ENCODE results near the gene PSMD1. TPM values are rescaled to one million over a fixed set of nuclear protein-coding genes. Genes with fewer than 3 reads are reported as not detected.

PSMD1 gene
- total and polyA plus RNA-seq, 2 donors (not counting 3 experiments of a cell fraction or from before 2014, with no cell fraction given) = 163 to 209 TPM

DNA sequence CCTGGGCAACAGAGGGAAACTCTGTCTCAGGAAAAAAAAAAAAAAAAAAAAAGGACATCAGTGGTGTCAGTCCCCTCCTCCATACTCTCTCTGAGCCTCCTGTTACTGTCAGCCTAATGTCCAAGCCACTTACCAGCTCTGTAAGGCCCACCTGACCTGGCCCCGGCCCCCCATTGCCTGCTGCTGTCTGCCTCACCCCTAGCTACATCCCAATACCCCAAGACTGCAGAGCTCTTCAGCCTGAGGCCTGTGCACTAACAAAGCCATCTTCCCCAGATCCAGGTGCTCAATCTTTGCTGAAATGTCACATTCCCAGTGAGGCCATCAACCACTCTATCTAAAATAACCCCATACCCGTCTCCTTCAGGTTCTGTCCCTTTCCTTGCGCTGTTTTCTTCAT, 147.5 kb downstream of the PSMD1 start:
- intact Hi-C loops (cut with micrococcal nuclease) = no loop called here
- Histone ChIP-seq H4K20me1 (replicated peaks; ENCODE audit: control insufficient read depth, extremely low read depth, insufficient read depth, low read length) (no peaks in the 10 kb centered on the region), H3K36me3 (ENCODE audit: control insufficient read depth in 2 of 2, extremely low read depth in 1 of 2, insufficient read depth in 2 of 2, low read length in 2 of 2) (peaks cover 0 to 3% of the 10 kb centered on the region in 2 experiments), H3K27me3 (ENCODE audit: control insufficient read depth in 2 of 2, insufficient read depth in 2 of 2, low read length in 2 of 2) (no peaks in the 10 kb centered on the region), H3K9ac (replicated peaks; ENCODE audit: extremely low read depth, insufficient read depth, low read length) (no peak overlapping the region), H2AFZ (ENCODE audit: low read depth, low read length) (no peak overlapping the region), H3K4me1 (ENCODE audit: control insufficient read depth, extremely low read depth, insufficient read depth, low read length) (peaks cover 3% of the 10 kb centered on the region), H3K4me2 (ENCODE audit: insufficient read depth, low read length) (no peak overlapping the region), H3K4me3 (replicated peaks in 1 of 3; ENCODE audit: insufficient read depth in 1 of 3, low read depth in 1 of 3, low read length in 3 of 3) (no peak overlapping the region), H3K79me2 (ENCODE audit: control insufficient read depth, insufficient read depth, low read length) (no peaks in the 10 kb centered on the region), H3K9me3 (replicated peaks; ENCODE audit: control insufficient read depth, insufficient read depth, low read length) (no peaks in the 10 kb centered on the region), H3K9me1 (replicated peaks; ENCODE audit: control insufficient read depth, extremely low read depth, insufficient read depth, low read length) (no peaks in the 10 kb centered on the region), H3K27ac (ENCODE audit: insufficient read depth, low read depth, low read length) (no peak overlapping the region)
- DNase-seq (ENCODE audit: low read depth, low spot score) (no peak), FAIRE-seq (no peak)
- ChIA-PET CTCF (no interaction called here), POLR2A (interaction anchor here (0.6 kb wide), 1 partner anchor 116 kb away, joined by 5 read pairs; no protein-coding TSS in a partner anchor)
- no TSS peak for BruUV-seq (replicated peaks)
- dilution Hi-C loops (cut with MboI; ENCODE audit: extremely low pct_ligation_motif_present, low sequenced_read_pairs) = no loop called here
- TF ChIP-seq, protein P1, sequence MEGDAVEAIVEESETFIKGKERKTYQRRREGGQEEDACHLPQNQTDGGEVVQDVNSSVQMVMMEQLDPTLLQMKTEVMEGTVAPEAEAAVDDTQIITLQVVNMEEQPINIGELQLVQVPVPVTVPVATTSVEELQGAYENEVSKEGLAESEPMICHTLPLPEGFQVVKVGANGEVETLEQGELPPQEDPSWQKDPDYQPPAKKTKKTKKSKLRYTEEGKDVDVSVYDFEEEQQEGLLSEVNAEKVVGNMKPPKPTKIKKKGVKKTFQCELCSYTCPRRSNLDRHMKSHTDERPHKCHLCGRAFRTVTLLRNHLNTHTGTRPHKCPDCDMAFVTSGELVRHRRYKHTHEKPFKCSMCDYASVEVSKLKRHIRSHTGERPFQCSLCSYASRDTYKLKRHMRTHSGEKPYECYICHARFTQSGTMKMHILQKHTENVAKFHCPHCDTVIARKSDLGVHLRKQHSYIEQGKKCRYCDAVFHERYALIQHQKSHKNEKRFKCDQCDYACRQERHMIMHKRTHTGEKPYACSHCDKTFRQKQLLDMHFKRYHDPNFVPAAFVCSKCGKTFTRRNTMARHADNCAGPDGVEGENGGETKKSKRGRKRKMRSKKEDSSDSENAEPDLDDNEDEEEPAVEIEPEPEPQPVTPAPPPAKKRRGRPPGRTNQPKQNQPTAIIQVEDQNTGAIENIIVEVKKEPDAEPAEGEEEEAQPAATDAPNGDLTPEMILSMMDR (IDR thresholded peaks at IDR 0.05; ENCODE audit: extremely low read depth in 1 of 2, insufficient read depth in 1 of 2, low read depth in 1 of 2, low read length in 2 of 2) = no peak
- TF ChIP-seq MYC (IDR thresholded peaks at IDR 0.05; ENCODE audit: low read depth, low read length) = no peak

DNA sequence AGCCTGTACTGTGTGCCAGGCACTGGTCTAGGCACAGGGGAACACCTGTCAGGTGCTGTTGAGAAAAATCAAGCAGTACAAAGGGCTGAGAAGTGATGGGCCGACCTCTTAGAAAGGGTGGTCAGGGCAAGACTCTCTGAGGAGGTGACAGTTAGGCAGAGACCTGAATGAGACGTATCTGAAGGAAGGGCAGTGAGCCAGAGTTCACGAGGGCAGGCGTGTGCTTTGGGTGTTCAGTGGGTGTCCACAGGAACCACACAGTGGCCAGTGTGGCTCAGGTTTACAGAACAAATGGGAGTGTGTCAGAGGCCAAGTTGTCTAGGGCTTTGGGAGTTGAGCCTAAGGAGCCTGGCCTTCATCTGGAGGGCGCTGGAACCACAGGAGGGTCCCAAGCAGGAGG, 147.9 kb downstream of the PSMD1 start:
- no peak overlapping the region for H3K9ac ChIP-seq (replicated peaks; ENCODE audit: extremely low read depth, insufficient read depth, low read length)
- H3K27ac ChIP-seq (ENCODE audit: insufficient read depth, low read depth, low read length) = no peak overlapping the region
- DNase-seq (ENCODE audit: low read depth, low spot score) (no peak), FAIRE-seq (no peak)
- no peaks in the 10 kb centered on the region for H4K20me1 ChIP-seq (replicated peaks; ENCODE audit: control insufficient read depth, extremely low read depth, insufficient read depth, low read length)
- H3K36me3 ChIP-seq (ENCODE audit: control insufficient read depth in 2 of 2, extremely low read depth in 1 of 2, insufficient read depth in 2 of 2, low read length in 2 of 2) = peaks cover 0 to 3% of the 10 kb centered on the region in 2 experiments
- intact Hi-C loops (cut with micrococcal nuclease) = no loop called here
- CTCF ChIA-PET = interaction anchor here (1.1 kb wide), 1 partner anchor 100 kb away, joined by 3 read pairs; no protein-coding TSS in a partner anchor
- dilution Hi-C loops (cut with MboI; ENCODE audit: extremely low pct_ligation_motif_present, low sequenced_read_pairs) = no loop called here
- TF ChIP-seq FOS (IDR thresholded peaks at IDR 0.05; ENCODE audit: borderline replicate concordance, insufficient read depth, low read length) = no peak
- no peak for TF ChIP-seq JUN (IDR thresholded peaks at IDR 0.05; ENCODE audit: borderline replicate concordance, insufficient read depth, insufficient read length, low read depth)
- TF ChIP-seq POLR2A (IDR thresholded peaks at IDR 0.05; ENCODE audit: low read depth, low read length) = no peak
- no peak for TF ChIP-seq MYC (IDR thresholded peaks at IDR 0.05; ENCODE audit: low read depth, low read length)
- TF ChIP-seq, protein P1 (IDR thresholded peaks at IDR 0.05; ENCODE audit: extremely low read depth in 1 of 2, insufficient read depth in 1 of 2, low read depth in 1 of 2, low read length in 2 of 2) = no peak
- TF ChIP-seq POLR2AphosphoS5 (IDR thresholded peaks at IDR 0.05; ENCODE audit: insufficient read depth, low read depth, low read length) = no peak
- H3K9me3 ChIP-seq (replicated peaks; ENCODE audit: control insufficient read depth, insufficient read depth, low read length) = no peaks in the 10 kb centered on the region
- H3K79me2 ChIP-seq (ENCODE audit: control insufficient read depth, insufficient read depth, low read length) = no peaks in the 10 kb centered on the region
- BruUV-seq (replicated peaks) = no TSS peak
- H3K4me3 ChIP-seq (replicated peaks in 1 of 3; ENCODE audit: insufficient read depth in 1 of 3, low read depth in 1 of 3, low read length in 3 of 3) = no peak overlapping the region
- no peaks in the 10 kb centered on the region for H3K27me3 ChIP-seq (ENCODE audit: control insufficient read depth in 2 of 2, insufficient read depth in 2 of 2, low read length in 2 of 2)
- POLR2A ChIA-PET = no interaction called here
- no peaks in the 10 kb centered on the region for H3K4me1 ChIP-seq (ENCODE audit: control insufficient read depth, extremely low read depth, insufficient read depth, low read length)
- H2AFZ ChIP-seq (ENCODE audit: low read depth, low read length) = no peak overlapping the region
- H3K4me2 ChIP-seq (ENCODE audit: insufficient read depth, low read length) = no peak overlapping the region
- H3K9me1 ChIP-seq (replicated peaks; ENCODE audit: control insufficient read depth, extremely low read depth, insufficient read depth, low read length) = no peaks in the 10 kb centered on the region
